BE2C (cell line): ENCODE measurements around the gene GRK2.
A peak's percentile ranks its signal among the peaks of the same experiment; 100 is the strongest.

Source experiments
- DNase-seq: peaks from one replicate; pipeline ENCODE4 v3.0.0-alpha.2; 2020
- H3K27me3 ChIP-seq: fragments of 250-450 bp; sonication (Bioruptor Pico); 2 replicates; pipeline ENCODE4 v1.5.1; 2020; ENCODE audit warnings: mild to moderate bottlenecking
- H3K36me3 ChIP-seq: fragments of 250-450 bp; sonication (Bioruptor Pico); 2 replicates; pipeline ENCODE4 v1.5.1; 2020; ENCODE audit warnings: mild to moderate bottlenecking
- H3K4me1 ChIP-seq: fragments of 250-450 bp; sonication (Bioruptor Pico); 2 replicates; pipeline ENCODE4 v1.5.1; 2020
- H3K4me3 ChIP-seq: 2 replicates; pipeline ENCODE4 v1.5.1; 2011; ENCODE audit warnings: low read depth, low read length
- H3K9me3 ChIP-seq: fragments of 250-450 bp; sonication (Bioruptor Pico); 2 replicates; pipeline ENCODE4 v1.5.1; 2020
- TF ChIP-seq, protein P1 (sequence below): IDR thresholded peaks from 2 replicates; pipeline ENCODE4 v1.5.1; 2012; ENCODE audit warnings: mild to moderate bottlenecking, low read depth, low read length

GRK2 gene

DNA sequence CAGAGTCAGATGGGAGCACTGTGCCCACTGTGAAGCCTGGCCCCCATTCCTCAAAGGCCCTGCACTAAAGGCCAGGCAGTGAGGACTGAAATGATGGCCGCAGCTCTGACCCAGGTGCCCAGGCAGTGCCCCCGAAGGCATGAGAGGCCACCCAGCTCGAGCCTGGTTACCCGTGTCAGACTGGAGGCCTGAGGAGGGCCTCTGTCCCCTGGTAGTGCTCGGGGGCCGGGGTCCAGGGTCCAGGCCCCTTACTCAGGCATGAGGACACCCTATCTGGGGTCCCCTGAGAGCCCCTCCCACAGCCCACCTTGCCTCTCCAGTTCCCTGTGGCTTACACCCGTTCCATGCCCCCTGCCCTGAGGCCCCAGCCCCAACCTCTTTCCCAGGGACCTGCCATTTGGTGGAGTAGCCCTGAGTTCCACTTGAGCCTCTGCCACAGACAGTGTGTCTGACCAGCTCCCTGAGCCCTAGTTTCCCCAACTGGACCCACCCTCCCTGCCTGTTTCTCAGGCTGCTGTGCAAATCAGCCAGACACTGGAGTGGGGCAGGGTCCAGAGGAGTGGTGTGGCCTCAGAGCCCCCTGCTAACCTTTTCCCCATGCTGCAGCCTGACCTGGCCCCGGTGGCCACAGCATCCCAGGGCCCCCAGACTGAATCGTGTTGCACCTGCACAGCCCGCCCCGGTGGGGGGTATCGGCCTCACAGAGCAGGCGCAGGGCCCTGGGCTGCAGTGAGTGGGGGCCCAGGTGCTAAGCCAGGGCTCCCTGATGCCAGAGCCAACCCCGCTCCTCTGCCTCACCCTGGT, 12.1 kb downstream of the GRK2 start:
- TF ChIP-seq, protein P1, sequence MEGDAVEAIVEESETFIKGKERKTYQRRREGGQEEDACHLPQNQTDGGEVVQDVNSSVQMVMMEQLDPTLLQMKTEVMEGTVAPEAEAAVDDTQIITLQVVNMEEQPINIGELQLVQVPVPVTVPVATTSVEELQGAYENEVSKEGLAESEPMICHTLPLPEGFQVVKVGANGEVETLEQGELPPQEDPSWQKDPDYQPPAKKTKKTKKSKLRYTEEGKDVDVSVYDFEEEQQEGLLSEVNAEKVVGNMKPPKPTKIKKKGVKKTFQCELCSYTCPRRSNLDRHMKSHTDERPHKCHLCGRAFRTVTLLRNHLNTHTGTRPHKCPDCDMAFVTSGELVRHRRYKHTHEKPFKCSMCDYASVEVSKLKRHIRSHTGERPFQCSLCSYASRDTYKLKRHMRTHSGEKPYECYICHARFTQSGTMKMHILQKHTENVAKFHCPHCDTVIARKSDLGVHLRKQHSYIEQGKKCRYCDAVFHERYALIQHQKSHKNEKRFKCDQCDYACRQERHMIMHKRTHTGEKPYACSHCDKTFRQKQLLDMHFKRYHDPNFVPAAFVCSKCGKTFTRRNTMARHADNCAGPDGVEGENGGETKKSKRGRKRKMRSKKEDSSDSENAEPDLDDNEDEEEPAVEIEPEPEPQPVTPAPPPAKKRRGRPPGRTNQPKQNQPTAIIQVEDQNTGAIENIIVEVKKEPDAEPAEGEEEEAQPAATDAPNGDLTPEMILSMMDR, result no peak
- no peak for DNase-seq
- no peaks in the 10 kb centered on the region for H3K27me3 ChIP-seq
- H3K9me3 ChIP-seq, result no peaks in the 10 kb centered on the region
- H3K36me3 ChIP-seq, result peaks cover 53% of the 10 kb centered on the region
- no peak overlapping the region for H3K4me3 ChIP-seq
- peaks cover 24% of the 10 kb centered on the region for H3K4me1 ChIP-seq

DNA sequence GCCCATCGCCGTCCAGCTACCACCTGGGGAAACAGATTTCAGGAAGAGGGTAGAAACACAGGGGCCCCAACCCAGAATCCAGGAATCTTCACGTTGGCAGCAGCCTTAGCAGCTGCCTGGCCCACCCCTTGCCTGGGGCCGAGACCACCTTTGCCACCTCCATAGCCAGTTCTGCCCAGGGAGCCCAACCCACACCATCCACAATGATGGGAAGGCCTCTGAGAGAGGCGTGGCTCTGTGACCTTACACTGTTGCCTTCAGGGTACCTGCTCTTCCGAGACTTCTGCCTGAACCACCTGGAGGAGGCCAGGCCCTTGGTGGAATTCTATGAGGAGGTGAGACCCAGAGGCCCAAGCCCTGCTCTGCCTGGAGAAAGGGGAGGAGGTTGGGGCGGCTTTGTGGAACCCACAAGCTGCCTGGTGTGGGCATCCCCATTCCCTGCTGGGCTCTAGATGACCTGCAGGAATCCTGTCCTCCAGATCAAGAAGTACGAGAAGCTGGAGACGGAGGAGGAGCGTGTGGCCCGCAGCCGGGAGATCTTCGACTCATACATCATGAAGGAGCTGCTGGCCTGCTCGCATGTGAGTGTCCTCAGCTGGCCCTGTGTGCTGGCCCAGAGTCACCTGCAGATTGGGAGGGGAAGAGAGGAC, 12.8 kb downstream of the GRK2 start:
- TF ChIP-seq, protein P1, result no peak
- Histone ChIP-seq H3K9me3 (no peaks in the 10 kb centered on the region), H3K4me1 (peaks cover 24% of the 10 kb centered on the region), H3K36me3 (peaks cover 60% of the 10 kb centered on the region), H3K4me3 (no peak overlapping the region), H3K27me3 (no peaks in the 10 kb centered on the region)
- peak; percentile 3 for DNase-seq

DNA sequence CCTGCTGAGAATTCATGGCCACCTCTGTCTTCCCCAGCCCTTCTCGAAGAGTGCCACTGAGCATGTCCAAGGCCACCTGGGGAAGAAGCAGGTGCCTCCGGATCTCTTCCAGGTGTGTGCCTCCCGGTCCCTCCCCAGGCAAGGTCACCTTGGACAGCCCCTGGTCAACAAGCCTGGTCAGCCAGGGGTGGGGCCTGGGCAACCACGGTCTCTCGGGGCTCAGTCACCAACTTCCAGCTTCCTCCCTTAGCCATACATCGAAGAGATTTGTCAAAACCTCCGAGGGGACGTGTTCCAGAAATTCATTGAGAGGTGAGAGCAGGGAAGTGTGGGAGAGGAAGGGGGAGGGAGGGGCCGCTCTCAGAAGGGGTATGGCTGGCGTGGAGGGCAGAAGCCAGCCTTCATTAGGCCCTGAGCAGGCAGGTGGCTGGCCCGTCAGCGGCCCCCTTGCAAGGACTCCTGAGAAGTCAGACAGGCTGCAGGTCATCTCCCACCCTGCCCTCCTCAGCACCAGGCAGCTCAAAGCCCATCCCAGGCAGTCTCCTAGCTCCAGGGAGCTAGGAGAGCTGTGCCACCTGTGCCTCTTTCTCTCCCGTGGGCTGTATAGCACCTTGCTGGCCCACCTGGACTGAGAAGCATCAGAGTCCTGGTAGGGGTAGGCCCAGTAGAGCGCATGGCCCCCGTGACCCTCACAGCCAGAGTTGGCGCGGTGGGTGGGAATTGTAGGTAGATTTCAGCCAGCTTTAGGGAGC, 13.5 kb downstream of the GRK2 start:
- H3K4me1 ChIP-seq, result peaks cover 24% of the 10 kb centered on the region
- no peak for DNase-seq
- H3K4me3 ChIP-seq, result no peak overlapping the region
- H3K27me3 ChIP-seq, result no peaks in the 10 kb centered on the region
- TF ChIP-seq, protein P1, result no peak
- no peaks in the 10 kb centered on the region for H3K9me3 ChIP-seq
- peaks cover 64% of the 10 kb centered on the region for H3K36me3 ChIP-seq

DNA sequence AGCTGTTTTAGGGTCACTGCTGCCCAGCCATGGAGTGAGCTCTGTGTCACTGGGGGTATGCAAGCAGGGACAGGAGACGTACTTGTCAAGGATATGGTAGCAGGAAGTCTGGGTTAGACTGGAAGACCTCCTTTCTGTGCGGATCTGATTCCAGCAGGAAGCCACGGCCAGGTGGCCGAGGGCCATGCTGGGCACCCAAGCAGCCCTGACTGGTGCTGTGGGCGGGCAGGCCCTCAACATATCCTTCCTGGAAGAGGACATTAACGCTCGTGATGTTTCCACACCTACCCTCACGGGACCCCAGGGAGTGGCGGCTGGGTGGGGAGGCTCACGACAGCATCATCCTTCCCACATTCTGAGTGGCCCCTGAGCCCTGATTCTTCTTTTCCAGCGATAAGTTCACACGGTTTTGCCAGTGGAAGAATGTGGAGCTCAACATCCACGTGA, 14.1 kb downstream of the GRK2 start:
- DNase-seq, result peak; percentile 4

DNA sequence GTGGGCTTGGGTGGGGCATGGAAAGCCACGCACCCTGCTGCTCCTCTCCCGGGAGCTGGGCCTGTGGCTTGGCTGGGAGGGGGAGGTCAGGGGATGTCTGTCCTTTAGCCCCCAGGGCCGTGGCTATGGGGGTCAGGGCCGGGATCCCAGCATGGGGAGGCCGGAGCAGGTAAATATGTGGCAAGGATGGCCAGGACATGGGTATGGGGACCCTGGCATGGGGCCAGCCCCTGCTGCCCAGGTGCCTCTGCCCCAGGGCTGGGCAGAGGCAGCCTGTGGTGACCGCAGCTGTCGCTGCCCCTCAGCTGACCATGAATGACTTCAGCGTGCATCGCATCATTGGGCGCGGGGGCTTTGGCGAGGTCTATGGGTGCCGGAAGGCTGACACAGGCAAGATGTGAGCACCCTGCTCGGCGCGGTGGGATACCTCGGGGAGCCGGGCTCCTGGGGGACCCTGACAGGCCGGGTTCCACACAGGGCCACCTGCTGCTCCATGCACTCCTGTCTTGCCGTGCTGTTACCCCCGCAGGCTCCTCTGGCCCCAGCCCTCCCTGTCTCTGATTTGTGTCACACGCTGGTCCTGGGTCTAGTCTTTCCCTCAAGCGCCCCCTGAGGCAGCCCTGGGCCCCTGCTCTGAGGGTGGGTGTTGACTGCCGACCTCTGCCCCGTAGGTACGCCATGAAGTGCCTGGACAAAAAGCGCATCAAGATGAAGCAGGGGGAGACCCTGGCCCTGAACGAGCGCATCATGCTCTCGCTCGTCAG, 14.7 kb downstream of the GRK2 start:
- H3K4me3 ChIP-seq, result no peak overlapping the region
- peaks cover 73% of the 10 kb centered on the region for H3K36me3 ChIP-seq
- H3K4me1 ChIP-seq, result peaks cover 19% of the 10 kb centered on the region

More for the DNA sequence above, 14.1 kb downstream of the GRK2 start:
- no peaks in the 10 kb centered on the region for H3K27me3 ChIP-seq
- H3K9me3 ChIP-seq, result no peaks in the 10 kb centered on the region
- peaks cover 24% of the 10 kb centered on the region for H3K4me1 ChIP-seq
- H3K4me3 ChIP-seq, result no peak overlapping the region
- TF ChIP-seq, protein P1, result no peak
- peaks cover 69% of the 10 kb centered on the region for H3K36me3 ChIP-seq

More for the DNA sequence above, 14.7 kb downstream of the GRK2 start:
- peak; percentile 10 for DNase-seq
- Histone ChIP-seq H3K9me3 (no peaks in the 10 kb centered on the region), H3K27me3 (no peaks in the 10 kb centered on the region)
- TF ChIP-seq, protein P1, result no peak
